Measurements from ENCODE around the gene CES2. TPM values are rescaled to one million over a fixed set of nuclear protein-coding genes. Genes with fewer than 3 reads are reported as not detected.

Gene CES2
- total and polyA plus RNA-seq, 9 donors, result 25.5 to 51.9 (median 38.9) TPM

- TF ChIP-seq CTCF (IDR thresholded peaks at IDR 0.05) (no peak), POLR2A (IDR thresholded peaks at IDR 0.05) (no peak), EP300 (IDR thresholded peaks at IDR 0.05) (no peak)
- WGBS, 3 donors, result 88 to 92% (median 92%) methylated on average over 6 of the region's 6 CpGs
- no peaks in the 10 kb centered on the region for H3K27me3 ChIP-seq
- intact Hi-C loops (cut with DNase I), result no loop called here
- H3K4me3 ChIP-seq, result no peak overlapping the region
- H3K4me1 ChIP-seq (ENCODE audit: insufficient read depth), result no peaks in the 10 kb centered on the region
- H3K36me3 ChIP-seq, result no peaks in the 10 kb centered on the region
- H3K9me3 ChIP-seq, result no peaks in the 10 kb centered on the region
- no peak overlapping the region for H3K27ac ChIP-seq
- DNase-seq, result peak in 1 of 5 donors; percentile 4
Observed at GRCh38 chr16:66888647-66889615, 46.4 kb upstream of the CES2 start.

GRCh38 chr16:66889622-66890021, 45.7 kb upstream of the CES2 start:
- WGBS, 3 donors, result 73 to 77% (median 76%) methylated on average over 4 of the region's 4 CpGs
- no peaks in the 10 kb centered on the region for H3K9me3 ChIP-seq
- H3K4me3 ChIP-seq, result no peak overlapping the region
- no peaks in the 10 kb centered on the region for H3K36me3 ChIP-seq
- H3K27me3 ChIP-seq, result no peaks in the 10 kb centered on the region
- no peak overlapping the region for H3K27ac ChIP-seq
- TF ChIP-seq CTCF (IDR thresholded peaks at IDR 0.05) (no peak), EP300 (IDR thresholded peaks at IDR 0.05) (no peak), POLR2A (IDR thresholded peaks at IDR 0.05) (no peak)
- intact Hi-C loops (cut with DNase I), result loop anchor here in 1 of 4 donors (10.0 kb wide), 1 partner anchor 265 kb away; the partner anchor contains the start of genes B3GNT9, FBXL8 and TRADD
- DNase-seq, result no peak
- no peaks in the 10 kb centered on the region for H3K4me1 ChIP-seq (ENCODE audit: insufficient read depth)

- no peak for DNase-seq
- Histone ChIP-seq H3K4me3 (no peak overlapping the region), H3K36me3 (no peaks in the 10 kb centered on the region), H3K4me1 (ENCODE audit: insufficient read depth) (peaks cover 2% of the 10 kb centered on the region), H3K27ac (no peak overlapping the region), H3K27me3 (no peaks in the 10 kb centered on the region), H3K9me3 (no peaks in the 10 kb centered on the region)
- TF ChIP-seq EP300 (IDR thresholded peaks at IDR 0.05) (no peak), POLR2A (IDR thresholded peaks at IDR 0.05) (no peak)
- intact Hi-C loops (cut with DNase I), result loop anchor here in 1 of 4 donors (10.0 kb wide), 1 partner anchor 264 kb away; the partner anchor contains the start of genes B3GNT9, FBXL8 and TRADD
- 83 to 88% (median 85%) methylated on average over 2 of the region's 2 CpGs for WGBS, 3 donors
Observed at GRCh38 chr16:66890799-66891198, 44.5 kb upstream of the CES2 start.

- 89% methylated on average over 4 of the region's 4 CpGs for WGBS, 3 donors
- TF ChIP-seq CTCF (IDR thresholded peaks at IDR 0.05) (no peak), POLR2A (IDR thresholded peaks at IDR 0.05) (no peak)
- peaks cover 2% of the 10 kb centered on the region for H3K4me1 ChIP-seq (ENCODE audit: insufficient read depth)
- H3K9me3 ChIP-seq, result no peaks in the 10 kb centered on the region
- H3K27ac ChIP-seq, result no peak overlapping the region
- H3K27me3 ChIP-seq, result no peaks in the 10 kb centered on the region
- DNase-seq, result no peak
- intact Hi-C loops (cut with DNase I), result loop anchor here in 1 of 4 donors (10.0 kb wide), 1 partner anchor 263 kb away; the partner anchor contains the start of genes B3GNT9, FBXL8 and TRADD
- no peak overlapping the region for H3K4me3 ChIP-seq
- no peaks in the 10 kb centered on the region for H3K36me3 ChIP-seq
Observed at GRCh38 chr16:66891360-66891759, 44.0 kb upstream of the CES2 start.

Measured in ovary (tissue), 9 donors.